ENCODE results near the gene PIGR. TPM values are rescaled to one million over a fixed set of nuclear protein-coding genes. Genes with fewer than 3 reads are reported as not detected.

The PIGR gene
- total RNA-seq, 1 experiment from 2014 or later, result not detected

GRCh38 chr1:206898089-206898914 lies 48.0 kb downstream of the PIGR start:
- no peak for DNase-seq (ENCODE audit: low spot score)
- CTCF ChIA-PET, result no interaction called here
- no TSS peak for BruUV-seq (replicated peaks)
- Histone ChIP-seq H3K36me3 (ENCODE audit: insufficient read depth, low read length, poor library complexity, severe bottlenecking) (no peaks in the 10 kb centered on the region), H3K9me3 (ENCODE audit: low read depth, low read length, poor library complexity, severe bottlenecking) (no peaks in the 10 kb centered on the region), H3K27ac (ENCODE audit: low read depth, low read length, poor library complexity, severe bottlenecking) (no peak overlapping the region), H3K27me3 (replicated peaks; ENCODE audit: insufficient read depth, low read depth, low read length, poor library complexity) (no peaks in the 10 kb centered on the region), H3K4me1 (ENCODE audit: insufficient read depth, low read length, poor library complexity, severe bottlenecking) (no peaks in the 10 kb centered on the region), H3K4me3 (ENCODE audit: low read depth, low read length, poor library complexity, severe bottlenecking) (no peak overlapping the region)
- intact Hi-C loops (cut with micrococcal nuclease; ENCODE audit: unreplicated experiment), result no loop called here
- POLR2A ChIA-PET (ENCODE audit: low non-redundant PET), result no interaction called here
- TF ChIP-seq CTCF (conservative IDR thresholded peaks at IDR 0.05; ENCODE audit: low read depth, low read length) (no peak), EZH2 (IDR thresholded peaks at IDR 0.05; ENCODE audit: borderline replicate concordance, low read depth, low read length, poor library complexity, severe bottlenecking) (no peak)

DNA sequence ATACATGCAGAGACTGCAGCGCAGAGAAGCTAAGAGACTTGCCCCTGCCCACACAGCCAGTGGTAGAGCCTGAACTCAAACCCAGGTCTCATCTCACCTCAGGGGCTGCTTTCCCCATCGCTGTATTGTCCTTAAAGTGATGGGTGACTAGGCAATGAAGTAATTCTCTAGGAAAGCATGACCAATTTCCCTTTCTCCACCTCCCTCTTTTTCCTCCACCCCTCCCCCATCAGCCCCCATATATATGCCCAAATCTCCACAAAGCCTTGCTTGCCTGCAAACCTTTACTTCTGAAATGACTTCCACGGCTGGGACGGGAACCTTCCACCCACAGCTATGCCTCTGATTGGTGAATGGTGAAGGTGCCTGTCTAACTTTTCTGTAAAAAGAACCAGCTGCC lies 49.1 kb downstream of the PIGR start, which contains the start of gene IL24:
Gene IL24, plus strand, starts transcription at position 269 of the 400 bp plus-strand sequence. CDS start 390 bp downstream, outside the sequence.
- intact Hi-C loops (cut with micrococcal nuclease; ENCODE audit: unreplicated experiment), result no loop called here

GRCh38 chr1:206896261-206896660 lies 50.0 kb downstream of the PIGR start:
- intact Hi-C loops (cut with micrococcal nuclease; ENCODE audit: unreplicated experiment), result no loop called here
- POLR2A ChIA-PET (ENCODE audit: low non-redundant PET), result no interaction called here
- Histone ChIP-seq H3K27me3 (replicated peaks; ENCODE audit: insufficient read depth, low read depth, low read length, poor library complexity) (peaks cover 4% of the 10 kb centered on the region), H3K36me3 (ENCODE audit: insufficient read depth, low read length, poor library complexity, severe bottlenecking) (no peaks in the 10 kb centered on the region), H3K4me1 (ENCODE audit: insufficient read depth, low read length, poor library complexity, severe bottlenecking) (no peaks in the 10 kb centered on the region), H3K27ac (ENCODE audit: low read depth, low read length, poor library complexity, severe bottlenecking) (no peak overlapping the region), H3K9me3 (ENCODE audit: low read depth, low read length, poor library complexity, severe bottlenecking) (no peaks in the 10 kb centered on the region), H3K4me3 (ENCODE audit: low read depth, low read length, poor library complexity, severe bottlenecking) (no peak overlapping the region)
- CTCF ChIA-PET, result interaction anchor here (0.5 kb wide), 1 partner anchor 269 kb away, joined by 3 read pairs; no protein-coding TSS in a partner anchor
- DNase-seq (ENCODE audit: low spot score), result no peak
- TF ChIP-seq EZH2 (IDR thresholded peaks at IDR 0.05; ENCODE audit: borderline replicate concordance, low read depth, low read length, poor library complexity, severe bottlenecking) (no peak), CTCF (conservative IDR thresholded peaks at IDR 0.05; ENCODE audit: low read depth, low read length) (no peak)
- BruUV-seq (replicated peaks), result no TSS peak

More for the DNA sequence above, 49.1 kb downstream of the PIGR start, which contains the start of gene IL24:
- TF ChIP-seq CTCF (conservative IDR thresholded peaks at IDR 0.05; ENCODE audit: low read depth, low read length) (no peak), EZH2 (IDR thresholded peaks at IDR 0.05; ENCODE audit: borderline replicate concordance, low read depth, low read length, poor library complexity, severe bottlenecking) (no peak)
- BruUV-seq (replicated peaks), result no TSS peak
- Histone ChIP-seq H3K4me1 (ENCODE audit: insufficient read depth, low read length, poor library complexity, severe bottlenecking) (no peaks in the 10 kb centered on the region), H3K27ac (ENCODE audit: low read depth, low read length, poor library complexity, severe bottlenecking) (no peak within 1 kb of the TSS), H3K36me3 (ENCODE audit: insufficient read depth, low read length, poor library complexity, severe bottlenecking) (no peaks in the 10 kb centered on the region), H3K9me3 (ENCODE audit: low read depth, low read length, poor library complexity, severe bottlenecking) (no peaks in the 10 kb centered on the region), H3K27me3 (replicated peaks; ENCODE audit: insufficient read depth, low read depth, low read length, poor library complexity) (no peaks in the 10 kb centered on the region), H3K4me3 (ENCODE audit: low read depth, low read length, poor library complexity, severe bottlenecking) (no peak within 1 kb of the TSS)
- DNase-seq (ENCODE audit: low spot score), result no peak
- ChIA-PET CTCF (no interaction called here), POLR2A (ENCODE audit: low non-redundant PET) (no interaction called here)

Data from A673 (cell line).